ENCODE results near the gene ST8SIA6.

The ST8SIA6 gene

DNA sequence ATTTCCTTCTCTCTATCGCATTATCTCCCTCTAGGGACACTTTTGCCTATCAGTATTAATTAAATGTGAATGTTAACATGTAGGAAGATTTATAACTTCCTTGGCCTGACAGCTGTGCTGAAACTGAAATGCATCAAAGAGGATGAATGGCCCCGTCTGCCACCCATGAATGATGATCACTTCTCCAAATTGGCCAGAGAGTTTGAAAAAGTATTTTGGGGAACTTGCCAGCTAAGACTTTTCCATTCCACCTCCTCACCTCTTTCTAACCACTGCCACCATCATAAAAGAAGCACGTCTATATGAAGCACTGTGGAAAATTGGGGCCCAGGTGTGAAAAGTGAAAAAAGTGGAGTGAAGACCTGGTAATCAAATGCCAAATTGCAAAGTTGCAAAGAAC lies 25.4 kb upstream of the ST8SIA6 start:
- TF ChIP-seq, protein P1, sequence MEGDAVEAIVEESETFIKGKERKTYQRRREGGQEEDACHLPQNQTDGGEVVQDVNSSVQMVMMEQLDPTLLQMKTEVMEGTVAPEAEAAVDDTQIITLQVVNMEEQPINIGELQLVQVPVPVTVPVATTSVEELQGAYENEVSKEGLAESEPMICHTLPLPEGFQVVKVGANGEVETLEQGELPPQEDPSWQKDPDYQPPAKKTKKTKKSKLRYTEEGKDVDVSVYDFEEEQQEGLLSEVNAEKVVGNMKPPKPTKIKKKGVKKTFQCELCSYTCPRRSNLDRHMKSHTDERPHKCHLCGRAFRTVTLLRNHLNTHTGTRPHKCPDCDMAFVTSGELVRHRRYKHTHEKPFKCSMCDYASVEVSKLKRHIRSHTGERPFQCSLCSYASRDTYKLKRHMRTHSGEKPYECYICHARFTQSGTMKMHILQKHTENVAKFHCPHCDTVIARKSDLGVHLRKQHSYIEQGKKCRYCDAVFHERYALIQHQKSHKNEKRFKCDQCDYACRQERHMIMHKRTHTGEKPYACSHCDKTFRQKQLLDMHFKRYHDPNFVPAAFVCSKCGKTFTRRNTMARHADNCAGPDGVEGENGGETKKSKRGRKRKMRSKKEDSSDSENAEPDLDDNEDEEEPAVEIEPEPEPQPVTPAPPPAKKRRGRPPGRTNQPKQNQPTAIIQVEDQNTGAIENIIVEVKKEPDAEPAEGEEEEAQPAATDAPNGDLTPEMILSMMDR (IDR thresholded peaks at IDR 0.05; ENCODE audit: low read depth, low read length) = no peak
- TF ChIP-seq EZH2phosphoT487 (IDR thresholded peaks at IDR 0.05; ENCODE audit: low read depth) = no peak
- H3K9me3 ChIP-seq (ENCODE audit: insufficient read depth, low read length) = no peaks in the 10 kb centered on the region
- H3K4me2 ChIP-seq (ENCODE audit: low read length) = no peak overlapping the region

DNA sequence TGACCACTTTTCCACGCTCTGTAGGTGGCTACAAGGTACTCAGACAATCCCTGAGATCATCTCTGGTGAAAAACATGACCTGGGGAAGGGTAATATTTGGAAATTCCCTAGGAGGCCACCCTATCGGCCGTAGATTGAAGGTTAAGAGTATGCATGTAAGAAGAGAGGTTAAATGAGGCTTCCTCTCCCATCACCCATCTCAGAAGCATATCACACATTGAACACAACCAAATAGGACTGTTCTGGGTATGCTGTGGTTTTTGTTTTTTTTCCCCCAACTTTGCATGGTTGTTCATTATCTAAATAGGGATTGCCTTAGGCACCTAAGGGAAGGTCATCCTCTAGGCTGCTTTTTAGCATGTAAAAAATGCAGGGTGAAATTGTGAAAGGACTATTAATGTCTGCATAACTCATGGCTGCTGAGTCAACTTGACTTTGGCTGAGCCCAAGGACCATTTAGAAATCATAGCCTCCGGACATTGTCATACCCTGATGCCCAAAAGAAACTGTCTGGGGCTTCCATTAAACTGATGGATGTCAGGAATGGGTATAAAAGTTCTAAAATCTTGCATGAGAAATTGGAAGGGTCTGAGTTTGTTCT lies 24.7 kb upstream of the ST8SIA6 start:
- peaks cover 14% of the 10 kb centered on the region for H3K4me1 ChIP-seq (ENCODE audit: low read length)
- H3K4me2 ChIP-seq (ENCODE audit: low read length) = no peak overlapping the region
- no peaks in the 10 kb centered on the region for H3K36me3 ChIP-seq (replicated peaks; ENCODE audit: low read depth, low read length)
- H3K27ac ChIP-seq (ENCODE audit: low read length) = no peak overlapping the region
- H3K4me3 ChIP-seq (ENCODE audit: low read length) = no peak overlapping the region
- H2AFZ ChIP-seq (ENCODE audit: low read depth, low read length) = no peak overlapping the region
- H3K9ac ChIP-seq (ENCODE audit: low read length) = no peak overlapping the region
- H3K9me3 ChIP-seq (ENCODE audit: insufficient read depth, low read length) = no peaks in the 10 kb centered on the region
- H4K20me1 ChIP-seq (ENCODE audit: insufficient read depth, low read length) = no peaks in the 10 kb centered on the region
- no peak for TF ChIP-seq EZH2phosphoT487 (IDR thresholded peaks at IDR 0.05; ENCODE audit: low read depth)
- TF ChIP-seq, protein P1 (IDR thresholded peaks at IDR 0.05; ENCODE audit: low read depth, low read length) = no peak
- H3K79me2 ChIP-seq (ENCODE audit: low read length) = no peaks in the 10 kb centered on the region
- H3K27me3 ChIP-seq (ENCODE audit: low read depth, low read length) = no peaks in the 10 kb centered on the region

More for the DNA sequence above, 25.4 kb upstream of the ST8SIA6 start:
- Histone ChIP-seq H3K4me1 (ENCODE audit: low read length) (peaks cover 14% of the 10 kb centered on the region), H3K27me3 (ENCODE audit: low read depth, low read length) (no peaks in the 10 kb centered on the region), H2AFZ (ENCODE audit: low read depth, low read length) (no peak overlapping the region), H3K4me3 (ENCODE audit: low read length) (no peak overlapping the region), H3K27ac (ENCODE audit: low read length) (no peak overlapping the region), H3K9ac (ENCODE audit: low read length) (no peak overlapping the region), H4K20me1 (ENCODE audit: insufficient read depth, low read length) (no peaks in the 10 kb centered on the region), H3K79me2 (ENCODE audit: low read length) (no peaks in the 10 kb centered on the region), H3K36me3 (replicated peaks; ENCODE audit: low read depth, low read length) (no peaks in the 10 kb centered on the region)

DNA sequence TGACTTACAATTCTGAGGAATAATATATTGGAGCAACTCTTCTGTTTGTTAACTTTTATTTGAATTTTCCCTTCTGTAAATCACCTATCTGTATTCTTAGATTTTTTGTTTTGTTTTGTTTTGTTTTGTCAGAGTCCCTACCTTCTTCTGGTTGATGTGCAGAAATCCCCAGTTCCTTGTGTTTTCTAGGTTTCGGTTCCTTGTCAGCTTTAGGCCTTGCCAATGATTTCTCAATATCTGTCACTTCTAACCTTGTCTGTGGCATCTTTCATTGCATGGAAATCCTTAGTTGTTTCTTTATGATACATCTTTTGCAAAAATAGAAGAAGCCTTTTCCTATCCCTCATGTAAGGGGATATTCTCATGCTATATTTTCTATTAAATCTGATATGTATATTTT lies 21.7 kb upstream of the ST8SIA6 start:
- peaks cover 14% of the 10 kb centered on the region for H3K4me1 ChIP-seq (ENCODE audit: low read length)
- no peaks in the 10 kb centered on the region for H3K9me3 ChIP-seq (ENCODE audit: insufficient read depth, low read length)
- TF ChIP-seq EZH2phosphoT487 (IDR thresholded peaks at IDR 0.05; ENCODE audit: low read depth) = no peak
- TF ChIP-seq, protein P1 (IDR thresholded peaks at IDR 0.05; ENCODE audit: low read depth, low read length) = no peak
- H3K79me2 ChIP-seq (ENCODE audit: low read length) = no peaks in the 10 kb centered on the region
- no peaks in the 10 kb centered on the region for H3K27me3 ChIP-seq (ENCODE audit: low read depth, low read length)
- peak overlapping the region; percentile 20 for H3K4me2 ChIP-seq (ENCODE audit: low read length)
- no peak overlapping the region for H3K4me3 ChIP-seq (ENCODE audit: low read length)
- H3K36me3 ChIP-seq (replicated peaks; ENCODE audit: low read depth, low read length) = no peaks in the 10 kb centered on the region
- H3K27ac ChIP-seq (ENCODE audit: low read length) = no peak overlapping the region
- no peaks in the 10 kb centered on the region for H4K20me1 ChIP-seq (ENCODE audit: insufficient read depth, low read length)
- no peak overlapping the region for H2AFZ ChIP-seq (ENCODE audit: low read depth, low read length)
- no peak overlapping the region for H3K9ac ChIP-seq (ENCODE audit: low read length)

DNA sequence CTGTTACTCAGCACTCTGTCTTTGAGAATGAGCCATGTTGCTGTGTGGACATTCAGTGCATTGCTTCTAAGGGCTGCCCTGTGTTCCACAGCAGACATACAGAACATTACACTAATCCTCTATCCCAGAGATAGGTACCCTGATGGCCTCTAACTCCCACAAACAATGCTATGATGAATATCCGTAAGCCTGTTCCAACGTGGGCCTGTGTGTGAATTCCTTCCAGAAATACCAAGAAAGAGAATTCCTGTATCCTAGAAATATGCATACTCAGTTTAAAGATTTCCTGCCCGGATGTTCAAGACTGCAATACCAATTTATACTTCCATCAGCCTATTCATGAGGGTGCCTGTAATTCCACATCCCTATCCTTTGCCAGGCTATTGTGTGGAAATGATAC lies 21.3 kb upstream of the ST8SIA6 start:
- H4K20me1 ChIP-seq (ENCODE audit: insufficient read depth, low read length) = no peaks in the 10 kb centered on the region
- H3K9me3 ChIP-seq (ENCODE audit: insufficient read depth, low read length) = no peaks in the 10 kb centered on the region
- no peak overlapping the region for H3K4me3 ChIP-seq (ENCODE audit: low read length)
- H3K27me3 ChIP-seq (ENCODE audit: low read depth, low read length) = no peaks in the 10 kb centered on the region
- TF ChIP-seq, protein P1 (IDR thresholded peaks at IDR 0.05; ENCODE audit: low read depth, low read length) = no peak
- TF ChIP-seq EZH2phosphoT487 (IDR thresholded peaks at IDR 0.05; ENCODE audit: low read depth) = no peak
- H3K4me2 ChIP-seq (ENCODE audit: low read length) = no peak overlapping the region
- no peaks in the 10 kb centered on the region for H3K79me2 ChIP-seq (ENCODE audit: low read length)
- no peak overlapping the region for H2AFZ ChIP-seq (ENCODE audit: low read depth, low read length)
- H3K4me1 ChIP-seq (ENCODE audit: low read length) = peaks cover 14% of the 10 kb centered on the region
- H3K27ac ChIP-seq (ENCODE audit: low read length) = no peak overlapping the region
- no peaks in the 10 kb centered on the region for H3K36me3 ChIP-seq (replicated peaks; ENCODE audit: low read depth, low read length)
- H3K9ac ChIP-seq (ENCODE audit: low read length) = no peak overlapping the region
